ENCODE data around the gene ZNF746.
"Not testable (repeated sequence)": the region's sequence is repeated elsewhere in the genome, so short reads cannot be mapped to it uniquely, and the experiment has no call there.

ZNF746 gene

GRCh38 chr7:149497467-149498261 is at the start of gene ZNF746:
Gene ZNF746, minus strand, starts transcription at chr7:149497809. Its CDS starts 273 bp downstream, at chr7:149497536.
- DNase-seq, result peak; percentile 83

- no peak for DNase-seq
These were observed 49.5 kb upstream of the ZNF746 start for GRCh38 chr7:149547126-149547525.

GRCh38 chr7:149546331-149546730 is 48.7 kb upstream of the ZNF746 start:
- no peak for DNase-seq

- no peak for DNase-seq
These were observed 46.4 kb upstream of the ZNF746 start for GRCh38 chr7:149544028-149544427.

GRCh38 chr7:149532654-149533053 is 35.0 kb upstream of the ZNF746 start:
- DNase-seq, result no peak

- no peak for DNase-seq
These were observed 31.6 kb upstream of the ZNF746 start for GRCh38 chr7:149529136-149529718.

GRCh38 chr7:149527414-149527813 is 29.8 kb upstream of the ZNF746 start:
- DNase-seq, result no peak

GRCh38 chr7:149525280-149525679 is 27.7 kb upstream of the ZNF746 start:
- no peak for DNase-seq

- DNase-seq, result no peak
These were observed 26.8 kb upstream of the ZNF746 start for GRCh38 chr7:149524394-149524793.

- DNase-seq, result no peak
These were observed 12.6 kb upstream of the ZNF746 start for GRCh38 chr7:149510248-149510647.

- no peak for DNase-seq
These were observed 12.2 kb upstream of the ZNF746 start for GRCh38 chr7:149509774-149510173.

- DNase-seq, result no peak
These were observed 7.9 kb upstream of the ZNF746 start for GRCh38 chr7:149505551-149505950.

- DNase-seq, result no peak
These were observed 4.0 kb upstream of the ZNF746 start for GRCh38 chr7:149501651-149502050.

- no peak for DNase-seq
These were observed 3.3 kb upstream of the ZNF746 start for GRCh38 chr7:149500910-149501309.

- DNase-seq, result no peak
These were observed 2.6 kb upstream of the ZNF746 start for GRCh38 chr7:149500201-149500600.

- no peak for DNase-seq
These were observed 1.2 kb upstream of the ZNF746 start for GRCh38 chr7:149498811-149499210.

GRCh38 chr7:149496642-149497391 is 792 bp downstream of the ZNF746 start:
- DNase-seq, result peak; percentile 59

- DNase-seq, result no peak
These were observed 1.6 kb downstream of the ZNF746 start for GRCh38 chr7:149495785-149496641.

- DNase-seq, result no peak
These were observed 2.8 kb downstream of the ZNF746 start for GRCh38 chr7:149494738-149495368.

GRCh38 chr7:149493975-149494374 is 3.6 kb downstream of the ZNF746 start:
- not testable (repeated sequence) for DNase-seq

- no peak for DNase-seq
These were observed 4.2 kb downstream of the ZNF746 start for GRCh38 chr7:149493366-149493765.

- no peak for DNase-seq
These were observed 7.4 kb downstream of the ZNF746 start for GRCh38 chr7:149490083-149490760.

Measured in CD4-positive, alpha-beta T cell treated with Interleukin-21 for 1 hour (primary cell).